C4-2B (cell line): ENCODE results near the gene OXTR.

Experiments
- H3K27ac ChIP-seq: fragments of 450-650 bp; 2 replicates; pipeline ENCODE4 v1.5.1; 2017
- CTCF ChIP-seq: fragments of 450-650 bp; conservative IDR thresholded peaks from 2 replicates; pipeline ENCODE4 v1.5.1; 2017; ENCODE audit warnings: mild to moderate bottlenecking
- ZFX ChIP-seq: fragments of 450-650 bp; IDR thresholded peaks from 2 replicates; pipeline ENCODE4 v1.6.1; 2017

The OXTR gene

GRCh38 chr3:8777978-8778267 lies 8.5 kb upstream of the OXTR start:
- no peak overlapping the region for H3K27ac ChIP-seq
- no peak for TF ChIP-seq CTCF
- TF ChIP-seq ZFX: no peak

- TF ChIP-seq ZFX: no peak
- H3K27ac ChIP-seq: no peak overlapping the region
These were observed 8.0 kb upstream of the OXTR start for GRCh38 chr3:8777201-8777977.

GRCh38 chr3:8776406-8776805 lies 7.0 kb upstream of the OXTR start:
- TF ChIP-seq ZFX: no peak
- no peak for TF ChIP-seq CTCF
- H3K27ac ChIP-seq: no peak overlapping the region

GRCh38 chr3:8775602-8776001 lies 6.2 kb upstream of the OXTR start:
- TF ChIP-seq CTCF: no peak
- no peak for TF ChIP-seq ZFX
- no peak overlapping the region for H3K27ac ChIP-seq

- no peak overlapping the region for H3K27ac ChIP-seq
- TF ChIP-seq ZFX: no peak
- no peak for TF ChIP-seq CTCF
These were observed 5.8 kb upstream of the OXTR start for GRCh38 chr3:8775181-8775580.

GRCh38 chr3:8773941-8774542 lies 4.6 kb upstream of the OXTR start:
- no peak overlapping the region for H3K27ac ChIP-seq
- TF ChIP-seq ZFX (no peak), CTCF (no peak)

- TF ChIP-seq ZFX: no peak
- no peak overlapping the region for H3K27ac ChIP-seq
These were observed 887 bp downstream of the OXTR start for GRCh38 chr3:8768364-8769087.

GRCh38 chr3:8767667-8768363 lies 1.6 kb downstream of the OXTR start:
- TF ChIP-seq ZFX (no peak), CTCF (no peak)
- no peak overlapping the region for H3K27ac ChIP-seq
